GM19328 (cell line): Measurements from ENCODE around the gene CCDC106.

Source experiments
- ATAC-seq: cut with Tn5 transposase; IDR thresholded peaks from one replicate; pipeline ENCODE4 v1.9.1; 2021; ENCODE audit warnings: mild to moderate bottlenecking, moderate library complexity; ENCODE audit not compliant: unreplicated experiment

The CCDC106 gene

GRCh38 chr19:55647732-55648584 is at the start of gene CCDC106:
Gene CCDC106, plus strand, starts transcription at chr19:55648212. Its CDS starts 835 bp downstream, at chr19:55649047.
- ATAC-seq, result no peak

GRCh38 chr19:55598719-55599467 is 49.1 kb upstream of the CCDC106 start:
- peak; percentile 51 for ATAC-seq

GRCh38 chr19:55599468-55599841 is 48.6 kb upstream of the CCDC106 start, which contains the start of gene FIZ1:
Gene FIZ1, minus strand, starts transcription at chr19:55599517. Its CDS starts 1,652 bp downstream, at chr19:55597865.
- ATAC-seq, result peak; percentile 52

- peak; percentile 37 for ATAC-seq
Measured at GRCh38 chr19:55599842-55600661, 48.0 kb upstream of the CCDC106 start, which contains the start of gene ZNF524. Gene ZNF524, plus strand, starts transcription at chr19:55600288. Its CDS starts 1,825 bp downstream, at chr19:55602113.

- no peak for ATAC-seq
Measured at GRCh38 chr19:55600662-55601028, 47.4 kb upstream of the CCDC106 start.

GRCh38 chr19:55601084-55601483 is 46.9 kb upstream of the CCDC106 start:
- no peak for ATAC-seq

GRCh38 chr19:55602104-55603001 is 45.7 kb upstream of the CCDC106 start:
- no peak for ATAC-seq

- ATAC-seq, result no peak
Measured at GRCh38 chr19:55603115-55603514, 44.9 kb upstream of the CCDC106 start.

- no peak for ATAC-seq
Measured at GRCh38 chr19:55603581-55604292, 44.3 kb upstream of the CCDC106 start.

GRCh38 chr19:55605207-55605636 is 42.8 kb upstream of the CCDC106 start:
- ATAC-seq, result peak; percentile 68

GRCh38 chr19:55605637-55606470 is 42.2 kb upstream of the CCDC106 start, which contains the start of gene ZNF865:
Gene ZNF865, plus strand, starts transcription at chr19:55605647. Its CDS starts 7,972 bp downstream, at chr19:55613619.
- ATAC-seq, result peak; percentile 16

- ATAC-seq, result no peak
Measured at GRCh38 chr19:55606471-55606787, 41.6 kb upstream of the CCDC106 start.

- ATAC-seq, result no peak
Measured at GRCh38 chr19:55606817-55607216, 41.2 kb upstream of the CCDC106 start.

- ATAC-seq, result no peak
Measured at GRCh38 chr19:55609326-55609725, 38.7 kb upstream of the CCDC106 start.

GRCh38 chr19:55611300-55611982 is 36.6 kb upstream of the CCDC106 start:
- no peak for ATAC-seq

- no peak for ATAC-seq
Measured at GRCh38 chr19:55611983-55612645, 35.9 kb upstream of the CCDC106 start.

GRCh38 chr19:55613396-55613795 is 34.6 kb upstream of the CCDC106 start:
- no peak for ATAC-seq
